Spleen (tissue), 11 donors: ENCODE measurements around the gene TAGAP. TPM values are rescaled to one million over a fixed set of nuclear protein-coding genes. Genes with fewer than 3 reads are reported as not detected.
"Not testable (repeated sequence)": the region's sequence is repeated elsewhere in the genome, so short reads cannot be mapped to it uniquely, and the experiment has no call there.

Experiments
- DNase-seq: peaks from one replicate; pipeline ENCODE4 v3.0.0-alpha.2; 2020
- H3K27ac ChIP-seq, 8 donors: fragments of 200-600 bp; sonication (generic) in 7 of 8; 1 replicate in 4 of 8; 2 replicates in 4 of 8; pipeline versions ENCODE4 v1.5.0 to v1.8.0; 2016 to 2021; ENCODE audit warnings: inconsistent platforms in 4 of 8, mild to moderate bottlenecking in 4 of 8, moderate library complexity in 1 of 8
- H3K27me3 ChIP-seq, 7 donors: fragments of 200-600 bp; sonication (generic) in 6 of 7; replicated peaks in 1 of 7; 1 replicate in 4 of 7; 2 replicates in 3 of 7; pipeline versions ENCODE4 v1.5.0 to v1.8.0; 2016 to 2021; ENCODE audit warnings: inconsistent platforms in 3 of 7, mild to moderate bottlenecking in 1 of 7
- H3K36me3 ChIP-seq, 6 donors: fragments of 200-600 bp; sonication (generic) in 5 of 6; 1 replicate in 4 of 6; 2 replicates in 2 of 6; pipeline versions ENCODE4 v1.5.0 to v1.8.0; 2016 to 2021; ENCODE audit warnings: inconsistent platforms in 2 of 6
- H3K4me1 ChIP-seq, 6 donors: fragments of 200-600 bp; sonication (generic) in 5 of 6; 1 replicate in 3 of 6; 2 replicates in 3 of 6; pipeline versions ENCODE4 v1.5.0 to v1.8.0; 2016 to 2021; ENCODE audit warnings: inconsistent platforms in 3 of 6
- H3K4me3 ChIP-seq, 8 donors: fragments of 200-600 bp; sonication (generic) in 7 of 8; 1 replicate in 4 of 8; 2 replicates in 4 of 8; pipeline versions ENCODE4 v1.5.0 to v1.8.0; 2016 to 2021; ENCODE audit warnings: inconsistent platforms in 4 of 8, mild to moderate bottlenecking in 4 of 8, moderate library complexity in 2 of 8
- H3K9me3 ChIP-seq, 8 donors: fragments of 200-600 bp; sonication (generic) in 7 of 8; 1 replicate in 4 of 8; 2 replicates in 4 of 8; pipeline versions ENCODE4 v1.5.0 to v1.8.0; 2016 to 2021; ENCODE audit warnings: inconsistent platforms in 4 of 8
- POLR2A ChIP-seq, 3 donors: fragments of 450-650 bp; IDR thresholded peaks; one replicate each; pipeline ENCODE4 v1.5.1; 2017; ENCODE audit warnings: antibody characterized with exemption in 3 of 3, mild to moderate bottlenecking in 1 of 3
- POLR2AphosphoS5 ChIP-seq, 3 donors: sonication (generic); formaldehyde crosslinking; IDR thresholded peaks; one replicate each; pipeline ENCODE4 v1.5.1; 2017; ENCODE audit warnings: antibody characterized with exemption in 3 of 3
- WGBS, 5 donors: extraction: QIAGEN DNeasy Blood & Tissue Kit in 3 of 5; methylation state at CpG; one replicate each; pipeline versions ENCODE4 v1.1.5 to v1.1.7; 2013 to 2018; 5-methylcytosine and 5-hydroxymethylcytosine counted together
- intact Hi-C: fragments of 100-400 bp; cut with DNase I; formaldehyde crosslinking; loops from one replicate; pipeline ENCODE4 v1.15.0; 2023; ENCODE audit warnings: low total_unique reads
- polyA plus RNA-seq, 3 donors: library from polyadenylated mRNA; stranded (reverse); fragments of 200-250 nt; gene quantifications; one replicate each; pipeline ENCODE4 v1.2.1, GENCODE V29; 2013
- total RNA-seq, 7 donors: library from RNA; depleted of rRNA in 3 of 7; stranded (reverse); fragments of >200 nt in 3 of 7; fragmentation: NEBNext Ultra II Directional in 4 of 7; extraction: Animal tissue kit (Norgen Biotek cat#: 25700) in 4 of 7; gene quantifications; one replicate each; pipeline versions ENCODE4 v1.1.0 to v1.2.1, GENCODE V29; 2016 to 2021
- TF ChIP-seq, protein P1 (sequence below), 11 experiments: fragments of 200-600 bp in 7 of 11; fragments of 450-650 bp in 4 of 11; sonication (generic) in 4 of 11; IDR thresholded peaks in 8 of 11; conservative IDR thresholded peaks in 3 of 11; 1 replicate in 7 of 11; 2 replicates in 4 of 11; pipeline versions ENCODE4 v1.4.0 to v1.8.0; 2016 to 2021; ENCODE audit warnings: antibody characterized with exemption in 11 of 11, inconsistent platforms in 4 of 11, mild to moderate bottlenecking in 1 of 11
- donor health status: healthy with polysubstance abuse.
- donor health status: DM: no; HTN: no; CAD: no; lungs with moderate emphysema.
- donor health status: DM: no; HTN: no; CAD: no.
- donor health status: Bipolar disorder and iron deficiency.
- donor health status: healthy.
- donor health status: DM: no; HTN: no; CAD: no.
- donor health status: DM: yes; HTN: yes; CAD: no.

TAGAP gene
- total and polyA plus RNA-seq, 10 donors, result 13.6 to 63.9 (median 44.2) TPM

DNA sequence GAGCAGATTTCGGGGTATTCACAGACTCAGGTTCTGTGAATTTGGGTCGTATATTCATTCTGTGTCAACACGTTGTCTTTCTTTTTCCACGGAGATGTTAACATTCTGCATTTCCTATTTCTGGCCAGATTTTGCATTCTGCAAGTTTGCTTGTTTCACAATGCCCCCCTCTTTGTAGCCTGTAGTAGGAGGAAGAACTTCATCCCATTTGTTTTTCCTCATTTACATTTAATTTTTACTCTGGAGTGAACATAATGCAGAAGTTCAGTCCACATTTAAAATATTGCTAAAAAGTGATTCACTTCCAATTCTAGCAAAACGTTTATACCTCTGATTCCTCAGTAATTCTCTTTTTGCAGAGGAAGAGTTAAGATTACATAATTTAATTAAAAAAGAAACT lies 12.9 kb downstream of the TAGAP start:
- H3K36me3 ChIP-seq, result peaks cover 3 to 29% (median 20%) of the 10 kb centered on the region in 6 donors
- H3K4me1 ChIP-seq, result peaks cover 0 to 57% (median 23%) of the 10 kb centered on the region in 6 donors
- TF ChIP-seq POLR2A (IDR thresholded peaks at IDR 0.05), result no peak
- TF ChIP-seq POLR2AphosphoS5 (IDR thresholded peaks at IDR 0.05), result no peak
- TF ChIP-seq, protein P1, sequence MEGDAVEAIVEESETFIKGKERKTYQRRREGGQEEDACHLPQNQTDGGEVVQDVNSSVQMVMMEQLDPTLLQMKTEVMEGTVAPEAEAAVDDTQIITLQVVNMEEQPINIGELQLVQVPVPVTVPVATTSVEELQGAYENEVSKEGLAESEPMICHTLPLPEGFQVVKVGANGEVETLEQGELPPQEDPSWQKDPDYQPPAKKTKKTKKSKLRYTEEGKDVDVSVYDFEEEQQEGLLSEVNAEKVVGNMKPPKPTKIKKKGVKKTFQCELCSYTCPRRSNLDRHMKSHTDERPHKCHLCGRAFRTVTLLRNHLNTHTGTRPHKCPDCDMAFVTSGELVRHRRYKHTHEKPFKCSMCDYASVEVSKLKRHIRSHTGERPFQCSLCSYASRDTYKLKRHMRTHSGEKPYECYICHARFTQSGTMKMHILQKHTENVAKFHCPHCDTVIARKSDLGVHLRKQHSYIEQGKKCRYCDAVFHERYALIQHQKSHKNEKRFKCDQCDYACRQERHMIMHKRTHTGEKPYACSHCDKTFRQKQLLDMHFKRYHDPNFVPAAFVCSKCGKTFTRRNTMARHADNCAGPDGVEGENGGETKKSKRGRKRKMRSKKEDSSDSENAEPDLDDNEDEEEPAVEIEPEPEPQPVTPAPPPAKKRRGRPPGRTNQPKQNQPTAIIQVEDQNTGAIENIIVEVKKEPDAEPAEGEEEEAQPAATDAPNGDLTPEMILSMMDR (IDR thresholded peaks at IDR 0.05 in 8 of 11, conservative IDR thresholded peaks at IDR 0.05 in 3 of 11), result no peak
- peak overlapping the region in 7 of 8 donors; percentile 5 to 73 (median 21) for H3K27ac ChIP-seq
- no peak for DNase-seq
- intact Hi-C loops, result no loop called here
- 48 to 71% (median 56%) methylated on average over 5 of the region's 5 CpGs for whole genome bisulfite sequencing, 5 donors
- no peaks in the 10 kb centered on the region for H3K9me3 ChIP-seq
- H3K27me3 ChIP-seq, result no peaks in the 10 kb centered on the region
- peak overlapping the region in 1 of 8 donors; percentile 19 for H3K4me3 ChIP-seq

GRCh38 chr6:159030168-159030567 lies 14.6 kb downstream of the TAGAP start:
- Histone ChIP-seq H3K36me3 (peaks cover 0 to 13% (median 3%) of the 10 kb centered on the region in 6 donors), H3K27ac (no peak overlapping the region), H3K4me3 (no peak overlapping the region), H3K27me3 (no peaks in the 10 kb centered on the region), H3K4me1 (peaks cover 0 to 40% (median 10%) of the 10 kb centered on the region in 6 donors), H3K9me3 (peaks cover 0 to 15% (median 14%) of the 10 kb centered on the region in 8 donors)
- WGBS, 5 donors, result 92 to 98% (median 96%) methylated on average over 2 of the region's 2 CpGs
- intact Hi-C loops, result no loop called here
- TF ChIP-seq POLR2AphosphoS5 (IDR thresholded peaks at IDR 0.05) (no peak), POLR2A (IDR thresholded peaks at IDR 0.05) (no peak)
- no peak for DNase-seq

DNA sequence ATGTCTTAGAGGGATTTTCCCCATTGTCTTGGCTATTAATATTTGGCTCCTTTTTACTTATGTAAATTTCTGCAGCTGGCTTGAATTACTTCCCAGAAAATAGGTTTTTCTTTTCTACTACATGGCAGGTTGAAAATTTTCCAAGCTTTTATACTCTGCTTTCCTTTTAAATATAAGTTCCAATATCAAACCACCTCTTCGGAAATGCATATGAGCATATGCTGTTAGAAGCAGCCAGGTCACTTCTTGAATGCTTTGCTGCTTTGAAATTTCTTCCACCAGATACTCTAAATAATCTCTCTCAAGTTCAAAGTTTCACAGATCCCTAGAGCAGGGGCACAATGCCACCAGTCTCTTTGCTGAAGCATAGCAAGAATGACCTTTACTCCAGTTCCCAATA lies 19.6 kb downstream of the TAGAP start:
- 69 to 95% (median 93%) methylated on average over 1 of the region's 1 CpG for WGBS, 5 donors
- H3K4me1 ChIP-seq, intact Hi-C loops, DNase-seq, H3K27me3 ChIP-seq, H3K4me3 ChIP-seq, H3K36me3 ChIP-seq, H3K27ac ChIP-seq: not testable (repeated sequence)
- peaks cover 3 to 38% (median 33%) of the 10 kb centered on the region in 8 donors for H3K9me3 ChIP-seq

DNA sequence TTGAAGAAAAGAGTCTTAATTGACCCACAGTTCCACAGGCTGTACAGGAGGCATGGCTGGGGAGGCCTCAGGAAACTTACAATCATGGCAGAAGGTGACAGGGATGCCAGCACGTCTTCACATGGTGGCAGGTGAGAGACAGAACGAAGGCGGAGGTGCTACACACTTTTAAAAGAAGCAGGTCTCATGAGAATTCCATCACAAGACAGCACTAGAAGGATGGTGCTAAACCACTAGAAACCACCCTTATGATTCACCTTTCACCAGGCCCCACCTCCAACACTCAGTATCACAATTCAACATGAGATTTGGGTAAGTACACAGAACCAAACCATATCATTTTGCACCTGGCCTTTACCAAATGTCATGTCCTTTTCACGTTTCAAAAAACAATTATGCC lies 20.9 kb downstream of the TAGAP start:
- DNase-seq, result no peak
- Histone ChIP-seq H3K4me3 (no peak overlapping the region), H3K27me3 (no peaks in the 10 kb centered on the region), H3K9me3 (peaks cover 3 to 38% (median 33%) of the 10 kb centered on the region in 8 donors), H3K27ac (no peak overlapping the region), H3K36me3 (no peaks in the 10 kb centered on the region), H3K4me1 (peaks cover 0 to 1% (median 0%) of the 10 kb centered on the region in 6 donors)
- WGBS, 5 donors, result 72 to 79% (median 78%) methylated on average over 4 of the region's 4 CpGs
- TF ChIP-seq, protein P1 (IDR thresholded peaks at IDR 0.05 in 8 of 11, conservative IDR thresholded peaks at IDR 0.05 in 3 of 11), result no peak
- TF ChIP-seq POLR2A (IDR thresholded peaks at IDR 0.05) (no peak), POLR2AphosphoS5 (IDR thresholded peaks at IDR 0.05) (no peak)
- intact Hi-C loops, result no loop called here

DNA sequence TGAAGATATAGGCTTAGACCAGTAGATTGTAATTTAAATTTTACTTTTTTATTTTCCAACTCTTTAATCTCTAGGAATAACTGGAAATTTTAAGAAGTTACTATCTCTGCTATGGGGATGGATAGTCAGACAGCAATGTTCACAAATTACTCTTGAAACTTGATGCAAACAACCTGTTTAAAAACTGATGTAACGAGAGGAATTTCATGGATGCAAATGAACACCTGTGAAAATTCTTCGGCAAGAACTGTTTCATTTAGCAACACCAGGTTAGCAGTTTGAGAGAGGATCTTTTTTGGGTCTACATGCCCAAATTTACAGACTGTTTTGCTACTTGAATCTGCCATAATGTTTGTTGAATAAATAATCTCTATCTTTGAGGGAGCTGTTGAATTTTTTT lies 24.8 kb downstream of the TAGAP start:
- intact Hi-C loops, result no loop called here
- TF ChIP-seq, protein P1 (IDR thresholded peaks at IDR 0.05 in 8 of 11, conservative IDR thresholded peaks at IDR 0.05 in 3 of 11), result no peak
- no peak for TF ChIP-seq POLR2A (IDR thresholded peaks at IDR 0.05)
- TF ChIP-seq POLR2AphosphoS5 (IDR thresholded peaks at IDR 0.05), result no peak
- peaks cover 0 to 23% (median 16%) of the 10 kb centered on the region in 6 donors for H3K4me1 ChIP-seq
- no peaks in the 10 kb centered on the region for H3K36me3 ChIP-seq
- H3K4me3 ChIP-seq, result no peak overlapping the region
- H3K9me3 ChIP-seq, result peaks cover 3 to 28% (median 19%) of the 10 kb centered on the region in 8 donors
- 79 to 94% (median 85%) methylated on average over 2 of the region's 2 CpGs for WGBS, 5 donors
- no peaks in the 10 kb centered on the region for H3K27me3 ChIP-seq
- H3K27ac ChIP-seq, result peak overlapping the region in 2 of 8 donors; percentile 10 to 25
- DNase-seq, result no peak
